Endothelial cell of umbilical vein (primary cell): ENCODE results near the gene TAF15. TPM values are rescaled to one million over a fixed set of nuclear protein-coding genes. Genes with fewer than 3 reads are reported as not detected.

ENCODE experiments used
- BruUV-seq: library from RNA; stranded (reverse); fragments of 400-500 nt; replicated peaks from 2 replicates; lab custom pipeline; 2021; lab: Mats Ljungman, UMichigan
- CTCF ChIA-PET: fragments of 300-600, 350-600 bp; sonication (Branson Sonifier 250); formaldehyde crosslinking; loops from one replicate; lab custom pipeline; 2021; ENCODE audit warnings: antibody characterized with exemption, inconsistent platforms; lab: Charles Lee
- POLR2A ChIA-PET: fragments of 300-600, 350-600 bp; sonication (Branson Sonifier 250); formaldehyde crosslinking; loops from one replicate; lab custom pipeline; 2021; ENCODE audit warnings: antibody characterized with exemption, inconsistent platforms; lab: Charles Lee
- DNase-seq: peaks from one replicate; pipeline ENCODE4 v3.0.0-alpha.2; 2011; ENCODE audit warnings: low read depth, low spot score
- FAIRE-seq: peaks from 2 replicates; lab custom pipeline; 2011; peaks lifted over from hg19 to GRCh38; lab: Jason Lieb, UNC
- H2AFZ ChIP-seq: 2 replicates; pipeline ENCODE4 v1.6.0; 2012; ENCODE audit warnings: low read depth, low read length, control low read depth, inconsistent platforms
- H3K27ac ChIP-seq: 2 replicates; pipeline ENCODE4 v1.5.1; 2011; ENCODE audit warnings: low read depth, mild to moderate bottlenecking, control low read depth, low read length, moderate library complexity; ENCODE audit not compliant: insufficient read depth
- H3K27me3 ChIP-seq, 2 experiments: 2 replicates each; pipeline versions ENCODE4 v1.6.0 to v1.6.1; 2011; ENCODE audit warnings: low read length in 2 of 2, mixed read lengths in 1 of 2; ENCODE audit not compliant: control insufficient read depth in 2 of 2, insufficient read depth in 2 of 2
- H3K36me3 ChIP-seq, 2 experiments: 2 replicates in 1 of 2; 3 replicates in 1 of 2; pipeline ENCODE4 v1.5.1; 2011; ENCODE audit warnings: low read length in 2 of 2, mild to moderate bottlenecking in 1 of 2, moderate library complexity in 1 of 2; ENCODE audit not compliant: control insufficient read depth in 2 of 2, insufficient read depth in 2 of 2; ENCODE audit errors: extremely low read depth in 1 of 2
- H3K4me1 ChIP-seq: 3 replicates; pipeline ENCODE4 v1.5.1; 2011; ENCODE audit warnings: mild to moderate bottlenecking, low read length; ENCODE audit not compliant: control insufficient read depth, insufficient read depth; ENCODE audit errors: extremely low read depth
- H3K4me2 ChIP-seq: 2 replicates; pipeline ENCODE4 v1.6.1; 2011; ENCODE audit warnings: low read length, control low read depth, mixed read lengths; ENCODE audit not compliant: insufficient read depth
- H3K4me3 ChIP-seq, 3 experiments: fragments of 200-600 bp in 1 of 3; sonication (generic), shearing (Covaris generic) in 1 of 3; replicated peaks in 1 of 3; 2 replicates each; pipeline ENCODE4 v1.5.1; 2011 to 2016; ENCODE audit warnings: control low read depth in 3 of 3, low read length in 3 of 3, mild to moderate bottlenecking in 2 of 3, inconsistent platforms in 1 of 3, low read depth in 1 of 3, moderate library complexity in 1 of 3; ENCODE audit not compliant: insufficient read depth in 1 of 3
- H3K79me2 ChIP-seq: 2 replicates; pipeline ENCODE4 v1.6.0; 2012; ENCODE audit warnings: low read length, inconsistent platforms; ENCODE audit not compliant: control insufficient read depth, insufficient read depth
- H3K9ac ChIP-seq: replicated peaks from 2 replicates; pipeline ENCODE3; 2011; ENCODE audit warnings: low read length, control low read depth; ENCODE audit not compliant: insufficient read depth; ENCODE audit errors: extremely low read depth
- H3K9me1 ChIP-seq: replicated peaks from 3 replicates; pipeline ENCODE4 v1.6.0; 2011; ENCODE audit warnings: mild to moderate bottlenecking, low read length; ENCODE audit not compliant: control insufficient read depth, insufficient read depth; ENCODE audit errors: extremely low read depth
- H3K9me3 ChIP-seq: replicated peaks from 2 replicates; pipeline ENCODE4 v1.5.1; 2012; ENCODE audit warnings: low read length, inconsistent platforms; ENCODE audit not compliant: control insufficient read depth, insufficient read depth
- H4K20me1 ChIP-seq: replicated peaks from 2 replicates; pipeline ENCODE3; 2011; ENCODE audit warnings: mild to moderate bottlenecking, low read length; ENCODE audit not compliant: control insufficient read depth, insufficient read depth; ENCODE audit errors: extremely low read depth
- EZH2 ChIP-seq: IDR thresholded peaks from 2 replicates; pipeline ENCODE4 v1.6.1; 2012; ENCODE audit warnings: borderline replicate concordance, low read depth, mild to moderate bottlenecking, moderate library complexity, low read length, inconsistent platforms; ENCODE audit not compliant: severe bottlenecking
- FOS ChIP-seq: IDR thresholded peaks from 2 replicates; pipeline ENCODE4 v1.6.1; 2011; ENCODE audit warnings: mild to moderate bottlenecking, low read length, moderate library complexity, borderline replicate concordance; ENCODE audit not compliant: insufficient read depth
- GATA2 ChIP-seq: IDR thresholded peaks from 2 replicates; pipeline ENCODE4 v1.7.0; 2011; ENCODE audit warnings: low read depth, mild to moderate bottlenecking, moderate library complexity, mixed read lengths, low read length; ENCODE audit not compliant: insufficient read length, insufficient read depth
- JUN ChIP-seq: IDR thresholded peaks from 2 replicates; pipeline ENCODE4 v1.6.1; 2011; ENCODE audit warnings: borderline replicate concordance, low read depth; ENCODE audit not compliant: insufficient read length, insufficient read depth
- MYC ChIP-seq: IDR thresholded peaks from one replicate; pipeline ENCODE4 v1.6.1; 2011; ENCODE audit warnings: mild to moderate bottlenecking, low read depth, low read length
- POLR2A ChIP-seq: IDR thresholded peaks from 2 replicates; pipeline ENCODE4 v1.6.1; 2012; ENCODE audit warnings: low read depth, mild to moderate bottlenecking, control low read depth, low read length
- POLR2AphosphoS5 ChIP-seq: IDR thresholded peaks from 2 replicates; pipeline ENCODE4 v1.6.1; 2012; ENCODE audit warnings: low read depth, mild to moderate bottlenecking, control low read depth, low read length, moderate library complexity; ENCODE audit not compliant: insufficient read depth
- dilution Hi-C: fragments of 300-500 bp; cut with MboI; formaldehyde crosslinking; loops from one replicate; pipeline ENCODE4 v1.15.0; 2019; ENCODE audit warnings: low sequenced_read_pairs; ENCODE audit not compliant: extremely low pct_ligation_motif_present
- intact Hi-C: fragments of 100-400 bp; cut with micrococcal nuclease; formaldehyde crosslinking; loops from one replicate; pipeline ENCODE4 v1.10.0; 2022
- polyA plus RNA-seq, 4 experiments: library from polyadenylated mRNA; depleted of rRNA in 3 of 4; stranded (reverse) in 3 of 4; unstranded in 1 of 4; fragments of >200 nt; gene quantifications; 2 replicates each; pipeline versions ENCODE4 v1.2.1 to v1.2.3, GENCODE V29; 2011 to 2012; ENCODE audit warnings: missing spikeins in 1 of 4
- total RNA-seq: library from RNA; stranded (reverse); gene quantifications from 2 replicates; pipeline ENCODE4 v1.2.3, GENCODE V29; 2021
- TF ChIP-seq, protein P1 (sequence below): IDR thresholded peaks from 2 replicates; pipeline ENCODE4 v1.6.1; 2011; ENCODE audit not compliant: insufficient read depth, insufficient read length
- TF ChIP-seq, protein P2 (sequence below), 2 donors: IDR thresholded peaks; 1 replicate in 1 of 2; 2 replicates in 1 of 2; pipeline ENCODE4 v1.5.1; 2011; ENCODE audit warnings: low read length in 2 of 2, mild to moderate bottlenecking in 2 of 2, moderate library complexity in 2 of 2, control low read depth in 1 of 2, inconsistent platforms in 1 of 2, low read depth in 1 of 2; ENCODE audit not compliant: insufficient read depth in 1 of 2; ENCODE audit errors: extremely low read depth in 1 of 2

The TAF15 gene
- total and polyA plus RNA-seq, 2 donors (not counting 3 experiments of a cell fraction or from before 2014, with no cell fraction given): 59.4 to 247 TPM

GRCh38 chr17:35821308-35821707 is 12.0 kb downstream of the TAF15 start:
- no peak overlapping the region for H3K9ac ChIP-seq
- H4K20me1 ChIP-seq: peaks cover 8% of the 10 kb centered on the region
- H3K36me3 ChIP-seq: peaks cover 11 to 42% of the 10 kb centered on the region in 2 experiments
- peaks cover 58% of the 10 kb centered on the region for H3K79me2 ChIP-seq
- no TSS peak for BruUV-seq
- intact Hi-C loops: no loop called here
- dilution Hi-C loops: no loop called here
- no peaks in the 10 kb centered on the region for H3K9me1 ChIP-seq
- no peaks in the 10 kb centered on the region for H3K27me3 ChIP-seq
- H2AFZ ChIP-seq: no peak overlapping the region
- no peak for FAIRE-seq
- H3K4me3 ChIP-seq: no peak overlapping the region
- no peak overlapping the region for H3K4me2 ChIP-seq
- no peaks in the 10 kb centered on the region for H3K9me3 ChIP-seq
- POLR2A ChIA-PET: no interaction called here
- H3K27ac ChIP-seq: no peak overlapping the region
- no peaks in the 10 kb centered on the region for H3K4me1 ChIP-seq
- no peak for TF ChIP-seq POLR2A
- CTCF ChIA-PET: no interaction called here
- DNase-seq: no peak

GRCh38 chr17:35825206-35825605 is 15.9 kb downstream of the TAF15 start:
- Histone ChIP-seq H3K27ac (no peak overlapping the region), H3K4me2 (no peak overlapping the region), H3K9ac (no peak overlapping the region), H3K36me3 (peaks cover 13 to 39% of the 10 kb centered on the region in 2 experiments), H3K4me3 (no peak overlapping the region), H3K9me1 (no peaks in the 10 kb centered on the region), H3K4me1 (no peaks in the 10 kb centered on the region), H3K79me2 (peaks cover 27% of the 10 kb centered on the region), H3K27me3 (no peaks in the 10 kb centered on the region), H4K20me1 (no peaks in the 10 kb centered on the region), H2AFZ (no peak overlapping the region), H3K9me3 (no peaks in the 10 kb centered on the region)
- TF ChIP-seq, protein P1, sequence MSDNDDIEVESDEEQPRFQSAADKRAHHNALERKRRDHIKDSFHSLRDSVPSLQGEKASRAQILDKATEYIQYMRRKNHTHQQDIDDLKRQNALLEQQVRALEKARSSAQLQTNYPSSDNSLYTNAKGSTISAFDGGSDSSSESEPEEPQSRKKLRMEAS: no peak
- TF ChIP-seq GATA2 (no peak), JUN (no peak), FOS (no peak), MYC (no peak), POLR2AphosphoS5 (no peak), EZH2 (no peak), POLR2A (no peak)
- TF ChIP-seq, protein P2, sequence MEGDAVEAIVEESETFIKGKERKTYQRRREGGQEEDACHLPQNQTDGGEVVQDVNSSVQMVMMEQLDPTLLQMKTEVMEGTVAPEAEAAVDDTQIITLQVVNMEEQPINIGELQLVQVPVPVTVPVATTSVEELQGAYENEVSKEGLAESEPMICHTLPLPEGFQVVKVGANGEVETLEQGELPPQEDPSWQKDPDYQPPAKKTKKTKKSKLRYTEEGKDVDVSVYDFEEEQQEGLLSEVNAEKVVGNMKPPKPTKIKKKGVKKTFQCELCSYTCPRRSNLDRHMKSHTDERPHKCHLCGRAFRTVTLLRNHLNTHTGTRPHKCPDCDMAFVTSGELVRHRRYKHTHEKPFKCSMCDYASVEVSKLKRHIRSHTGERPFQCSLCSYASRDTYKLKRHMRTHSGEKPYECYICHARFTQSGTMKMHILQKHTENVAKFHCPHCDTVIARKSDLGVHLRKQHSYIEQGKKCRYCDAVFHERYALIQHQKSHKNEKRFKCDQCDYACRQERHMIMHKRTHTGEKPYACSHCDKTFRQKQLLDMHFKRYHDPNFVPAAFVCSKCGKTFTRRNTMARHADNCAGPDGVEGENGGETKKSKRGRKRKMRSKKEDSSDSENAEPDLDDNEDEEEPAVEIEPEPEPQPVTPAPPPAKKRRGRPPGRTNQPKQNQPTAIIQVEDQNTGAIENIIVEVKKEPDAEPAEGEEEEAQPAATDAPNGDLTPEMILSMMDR (IDR thresholded peaks at IDR 0.05; ENCODE audit: extremely low read depth in 1 of 2, insufficient read depth in 1 of 2, low read depth in 1 of 2, low read length in 2 of 2): no peak
- FAIRE-seq (no peak), DNase-seq (no peak)
- BruUV-seq: no TSS peak
- intact Hi-C loops (no loop called here), dilution Hi-C loops (no loop called here)
- POLR2A ChIA-PET: no interaction called here
- CTCF ChIA-PET: no interaction called here
